HG03103 (cell line): ENCODE measurements around the gene INPP5A.

ENCODE experiments used
- ATAC-seq: cut with Tn5 transposase; IDR thresholded peaks from one replicate; pipeline ENCODE4 v1.9.1; 2021; ENCODE audit warnings: low read depth; ENCODE audit not compliant: unreplicated experiment

The INPP5A gene

DNA sequence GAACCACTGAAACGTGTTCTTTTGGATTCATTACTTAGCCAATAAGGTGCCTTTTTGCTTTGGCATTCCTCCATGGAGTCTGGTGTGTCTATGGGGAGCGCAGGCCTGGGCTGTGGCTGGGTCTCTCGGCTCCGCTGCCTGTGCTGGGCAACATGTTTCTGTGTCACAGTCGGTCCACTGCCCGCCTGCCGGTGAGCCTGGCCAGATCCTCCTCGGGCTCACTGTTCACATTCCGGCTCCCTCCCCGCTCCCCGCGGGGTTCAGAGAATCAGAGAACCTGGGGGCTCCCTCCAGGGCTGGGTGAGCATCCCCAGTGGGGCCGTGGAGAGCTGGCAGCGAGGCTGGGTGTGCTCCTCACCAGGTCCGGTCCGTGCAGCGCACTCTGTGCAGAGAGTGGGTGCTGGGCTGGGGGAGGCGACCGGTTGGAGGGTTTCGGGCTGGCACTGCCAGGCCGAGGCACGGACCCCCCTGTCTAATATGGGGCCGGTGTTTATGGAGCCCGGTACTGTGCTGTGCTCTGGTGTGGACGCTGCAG, 70.4 kb downstream of the INPP5A start:
- no peak for ATAC-seq

DNA sequence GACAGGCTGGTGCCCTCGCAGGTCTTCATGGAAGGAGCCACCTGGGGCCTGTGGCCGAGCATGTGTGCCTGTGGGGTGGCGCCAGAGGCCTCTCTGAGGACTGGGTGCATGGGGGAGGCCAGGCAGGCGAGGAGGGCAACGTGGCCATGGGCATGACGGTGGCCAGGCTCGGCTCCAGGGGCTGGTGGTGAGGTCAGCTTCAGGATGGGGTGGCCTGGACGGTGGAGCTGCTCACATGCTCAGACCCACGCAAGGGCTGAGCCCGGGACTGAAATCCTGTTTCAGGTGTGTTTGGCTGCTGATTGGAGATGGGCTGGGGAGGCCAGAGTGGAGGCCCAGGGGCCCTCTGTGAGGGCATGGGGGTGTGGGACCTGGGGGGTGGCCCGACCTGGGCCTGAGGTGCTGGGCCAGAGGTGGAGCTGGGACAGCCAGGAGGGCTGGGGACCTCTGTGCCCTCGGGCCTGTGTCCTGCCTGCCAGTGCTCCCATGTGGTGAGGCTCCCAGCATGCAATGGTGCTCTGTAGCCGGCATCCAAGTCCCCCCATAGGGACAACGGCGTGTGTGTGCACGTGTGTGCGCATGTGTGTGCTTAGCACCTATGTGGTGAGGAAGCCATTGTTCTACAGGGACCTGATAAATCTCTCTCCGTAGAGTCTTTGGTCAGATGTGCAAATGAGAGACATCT, 71.1 kb downstream of the INPP5A start:
- ATAC-seq, result no peak

DNA sequence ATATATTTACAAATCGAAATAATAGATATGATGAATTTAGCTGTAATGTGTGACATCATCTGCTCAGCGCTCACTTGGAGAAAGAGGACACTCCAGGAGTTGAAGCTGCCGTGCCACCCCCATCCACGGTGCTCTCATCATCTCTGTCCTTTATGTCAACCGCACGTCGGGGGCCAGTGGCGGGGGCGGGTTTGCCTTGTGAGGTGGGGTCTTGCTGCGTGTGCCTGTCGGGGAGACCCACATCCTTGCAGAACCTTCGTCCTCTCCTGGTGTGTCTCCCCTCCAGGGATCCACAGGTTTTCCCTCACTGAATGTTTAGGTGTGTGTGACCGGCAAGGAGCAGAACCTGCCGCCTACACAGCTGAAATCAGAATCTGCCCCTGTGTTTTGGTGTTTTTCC, 71.6 kb downstream of the INPP5A start:
- no peak for ATAC-seq

DNA sequence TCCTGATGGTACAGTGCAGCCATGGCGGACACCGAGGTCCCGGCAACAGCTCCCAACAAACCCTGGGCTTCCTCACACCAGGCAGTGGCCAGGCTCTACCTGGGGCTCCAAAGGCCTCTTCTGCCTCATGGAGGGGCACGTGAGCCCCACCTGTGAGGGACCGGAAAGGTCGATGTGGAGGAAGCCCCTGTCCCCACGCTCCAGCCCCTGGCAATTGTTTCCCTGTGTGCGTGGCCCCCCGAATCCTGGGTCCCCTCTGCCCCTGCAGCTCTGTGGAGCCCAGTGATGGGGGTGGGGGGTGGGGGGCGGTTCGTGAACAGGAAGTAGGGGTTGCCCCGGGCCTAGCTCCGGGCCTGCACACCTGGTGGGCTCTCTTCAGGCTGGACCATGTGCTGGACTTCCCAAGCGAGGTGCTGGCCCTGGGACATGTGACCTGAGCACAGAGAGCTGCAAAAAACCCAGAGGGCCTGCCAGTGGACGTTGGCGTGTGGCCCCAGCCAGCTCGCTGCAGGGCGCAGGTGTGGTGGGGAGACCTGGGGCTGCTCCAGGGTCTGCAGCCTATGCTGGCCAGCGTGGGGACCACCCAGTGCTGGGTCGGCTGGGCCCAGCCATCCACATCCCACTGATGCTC, 72.6 kb downstream of the INPP5A start:
- no peak for ATAC-seq

DNA sequence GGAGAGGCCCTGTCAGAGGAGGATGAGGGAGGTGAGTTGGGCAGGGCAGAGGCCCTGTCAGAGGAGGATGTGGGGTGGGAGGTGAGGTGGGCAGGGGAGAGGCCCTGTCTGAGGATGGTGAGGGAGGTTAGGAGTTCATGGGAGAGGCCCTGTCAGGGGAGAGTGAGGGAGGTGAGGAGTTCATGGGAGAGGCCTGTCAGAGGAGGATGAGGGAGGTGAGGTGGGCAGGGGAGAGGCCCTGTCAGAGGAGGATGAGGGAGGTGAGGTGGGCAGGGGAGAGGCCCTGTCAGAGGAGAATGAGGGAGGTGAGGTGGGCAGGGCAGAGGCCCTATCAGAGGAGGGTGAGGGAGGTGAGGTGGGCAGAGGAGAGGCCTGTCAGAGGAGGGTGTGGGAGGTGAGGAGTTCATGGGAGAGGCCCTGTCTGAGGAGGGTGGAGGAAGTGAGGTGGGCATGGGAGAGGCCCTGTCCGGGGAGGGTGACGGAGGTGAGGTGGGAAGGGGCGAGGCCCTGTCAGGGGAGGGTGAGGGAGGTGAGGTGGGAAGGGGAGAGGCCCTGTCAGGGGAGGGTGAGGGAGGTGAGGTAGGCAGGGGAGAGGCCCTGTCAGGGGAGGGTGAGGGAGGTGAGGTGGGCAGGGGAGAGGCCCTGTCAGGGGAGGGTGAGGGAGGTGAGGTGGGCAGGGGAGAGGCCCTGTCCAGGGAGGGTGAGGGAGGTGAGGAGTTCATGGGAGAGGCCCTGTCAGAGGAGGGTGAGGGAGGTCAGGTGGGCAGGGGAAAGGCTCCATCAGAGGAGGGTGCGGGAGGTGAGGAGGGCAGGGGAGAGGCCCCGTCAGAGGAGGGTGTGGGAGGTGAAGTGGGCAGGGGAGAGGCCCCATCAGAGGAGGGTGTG, 73.7 kb downstream of the INPP5A start:
- no peak for ATAC-seq

DNA sequence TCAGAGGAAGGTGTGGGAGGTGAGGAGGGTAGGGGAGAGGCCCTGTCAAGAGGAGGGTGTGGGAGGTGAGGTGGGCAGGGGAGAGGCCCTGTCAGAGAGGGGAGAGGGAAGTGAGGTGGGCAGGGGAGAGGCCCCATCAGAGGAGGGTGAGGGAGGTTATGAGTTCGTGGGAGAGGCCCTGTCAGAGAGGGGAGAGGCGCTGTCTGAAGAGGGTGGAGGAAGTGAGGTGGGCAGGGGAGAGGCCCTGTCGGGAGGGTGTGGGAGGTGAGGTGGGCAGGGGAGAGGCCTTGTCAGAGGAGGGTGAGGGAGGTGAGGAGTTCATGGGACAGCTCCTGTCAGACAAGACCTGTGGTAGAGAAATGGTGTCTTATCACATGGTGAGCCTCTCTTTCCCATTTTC, 74.4 kb downstream of the INPP5A start:
- ATAC-seq, result no peak

DNA sequence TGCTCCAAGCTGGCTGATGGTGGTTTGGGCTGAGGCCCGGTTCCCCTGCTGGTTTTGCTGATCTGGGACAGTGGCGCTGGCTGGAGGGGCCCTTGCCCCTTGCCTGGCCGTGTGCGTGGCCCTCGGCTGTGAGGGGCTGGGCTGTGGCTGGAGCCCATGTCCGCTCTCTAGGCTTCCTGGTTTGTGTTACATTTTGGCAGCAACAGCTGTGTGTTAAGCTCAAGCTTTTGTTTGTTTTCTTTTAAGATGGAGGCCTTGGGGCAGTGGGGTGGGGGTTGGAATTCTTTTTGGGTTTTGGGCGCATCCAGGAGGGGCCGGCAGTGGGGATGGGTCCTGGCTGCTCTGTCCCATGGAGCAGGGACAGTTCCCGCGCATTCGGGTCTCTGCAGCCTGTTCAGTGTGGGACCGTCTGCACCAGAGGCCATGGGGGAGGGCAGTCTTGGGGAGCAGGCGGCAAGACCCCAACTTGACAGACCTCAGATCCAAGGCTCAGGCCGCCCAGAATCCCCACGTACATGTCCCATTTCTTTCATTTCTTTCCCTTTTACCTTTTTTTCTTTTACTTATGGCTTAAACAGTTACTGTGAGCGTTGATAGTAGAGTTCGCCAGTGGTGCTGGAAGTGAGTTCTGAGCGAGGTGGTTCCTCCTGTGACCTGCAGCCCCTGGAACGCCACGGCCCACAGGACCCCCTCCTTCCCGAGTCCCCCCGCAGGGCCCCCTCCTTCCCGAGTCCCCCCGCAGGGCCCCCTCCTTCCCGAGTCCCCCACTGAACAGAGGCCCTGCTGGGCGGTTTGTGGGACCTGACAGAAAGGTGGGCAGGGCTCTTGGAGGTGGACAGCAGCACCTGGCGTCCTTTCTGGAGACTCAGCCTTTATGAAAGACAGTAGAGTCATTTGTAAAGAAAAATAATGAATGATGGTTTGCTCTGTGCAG, 75.3 kb downstream of the INPP5A start:
- no peak for ATAC-seq

DNA sequence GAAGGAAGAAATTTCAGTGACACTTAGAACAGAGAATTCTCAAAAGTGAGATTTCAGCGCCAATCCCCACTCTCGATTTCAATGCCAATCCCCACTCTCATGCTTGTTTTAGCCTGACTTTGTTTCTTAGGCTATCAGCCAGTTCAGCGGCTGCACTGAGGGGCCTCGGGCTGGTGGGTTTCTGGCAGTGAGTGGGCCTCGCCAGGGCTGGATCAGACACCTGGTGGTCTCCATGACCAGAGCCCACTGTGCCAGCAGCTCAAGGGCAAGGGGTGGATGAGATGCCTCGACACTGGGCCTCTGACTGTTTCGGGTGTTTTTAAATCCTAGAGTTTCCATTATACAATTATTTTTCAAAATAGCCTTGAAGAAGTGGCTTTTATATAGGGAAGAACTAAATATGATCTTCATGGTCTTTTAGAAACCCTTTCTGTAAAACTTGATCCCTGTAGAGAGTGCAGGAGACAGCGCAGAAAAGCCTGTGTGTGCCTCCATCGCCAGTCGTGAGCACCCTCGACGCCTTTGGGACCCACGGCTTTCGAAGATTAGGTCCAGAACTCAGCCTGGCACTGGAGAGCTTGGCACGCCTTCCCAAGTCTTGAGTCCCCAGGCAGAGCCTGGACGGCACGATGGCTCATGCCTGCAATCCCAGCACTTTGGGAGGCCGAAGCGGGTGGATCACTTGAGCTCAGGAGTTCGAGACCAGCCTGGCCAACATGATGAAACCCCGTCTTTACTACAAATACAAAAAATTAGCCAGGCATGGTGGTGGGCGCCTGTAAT, 76.2 kb downstream of the INPP5A start:
- ATAC-seq, result no peak

DNA sequence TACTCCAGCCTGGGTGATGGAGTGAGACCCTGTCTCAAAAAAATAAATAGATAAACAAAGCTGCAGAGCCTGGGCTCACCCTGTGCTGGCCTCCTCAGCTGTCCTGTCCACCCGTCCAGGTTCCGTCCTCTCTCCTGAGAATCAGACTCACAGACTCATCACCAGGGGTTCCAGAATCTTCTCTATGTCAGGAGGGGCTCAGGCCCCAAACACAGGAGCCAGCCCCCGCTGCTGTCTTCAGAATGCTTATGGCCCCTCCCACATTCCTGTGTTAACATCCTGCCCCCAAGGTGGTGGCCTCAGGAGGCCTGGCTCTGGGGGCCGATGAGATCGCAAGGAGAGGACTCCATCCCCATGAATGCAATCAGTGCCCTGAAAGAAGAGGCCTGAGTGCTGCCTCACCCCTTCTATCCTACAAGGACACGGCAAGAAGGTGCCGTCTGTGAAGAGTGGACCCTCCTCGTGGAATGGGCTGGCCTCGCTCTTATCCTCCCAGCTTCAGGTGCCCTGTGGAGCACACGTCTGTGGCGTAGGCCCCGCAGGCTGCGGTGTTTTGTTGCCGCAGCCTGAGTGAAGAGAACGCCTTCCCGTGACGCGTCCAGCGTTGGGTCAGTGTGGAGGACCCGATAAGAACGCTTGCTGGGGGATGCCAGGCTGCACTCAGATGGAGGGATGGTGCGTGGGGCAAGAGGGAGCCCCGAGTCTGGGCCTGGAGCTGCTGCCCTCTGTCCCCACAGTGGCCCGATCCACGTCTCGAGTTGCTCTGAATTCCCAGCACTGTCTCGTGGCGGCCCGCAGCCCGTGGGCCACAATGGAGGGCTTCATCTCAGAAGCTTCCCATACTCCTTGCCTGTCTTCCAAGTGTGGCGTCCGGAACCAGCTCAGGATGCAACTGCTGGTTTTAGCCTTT, 77.1 kb downstream of the INPP5A start:
- no peak for ATAC-seq

DNA sequence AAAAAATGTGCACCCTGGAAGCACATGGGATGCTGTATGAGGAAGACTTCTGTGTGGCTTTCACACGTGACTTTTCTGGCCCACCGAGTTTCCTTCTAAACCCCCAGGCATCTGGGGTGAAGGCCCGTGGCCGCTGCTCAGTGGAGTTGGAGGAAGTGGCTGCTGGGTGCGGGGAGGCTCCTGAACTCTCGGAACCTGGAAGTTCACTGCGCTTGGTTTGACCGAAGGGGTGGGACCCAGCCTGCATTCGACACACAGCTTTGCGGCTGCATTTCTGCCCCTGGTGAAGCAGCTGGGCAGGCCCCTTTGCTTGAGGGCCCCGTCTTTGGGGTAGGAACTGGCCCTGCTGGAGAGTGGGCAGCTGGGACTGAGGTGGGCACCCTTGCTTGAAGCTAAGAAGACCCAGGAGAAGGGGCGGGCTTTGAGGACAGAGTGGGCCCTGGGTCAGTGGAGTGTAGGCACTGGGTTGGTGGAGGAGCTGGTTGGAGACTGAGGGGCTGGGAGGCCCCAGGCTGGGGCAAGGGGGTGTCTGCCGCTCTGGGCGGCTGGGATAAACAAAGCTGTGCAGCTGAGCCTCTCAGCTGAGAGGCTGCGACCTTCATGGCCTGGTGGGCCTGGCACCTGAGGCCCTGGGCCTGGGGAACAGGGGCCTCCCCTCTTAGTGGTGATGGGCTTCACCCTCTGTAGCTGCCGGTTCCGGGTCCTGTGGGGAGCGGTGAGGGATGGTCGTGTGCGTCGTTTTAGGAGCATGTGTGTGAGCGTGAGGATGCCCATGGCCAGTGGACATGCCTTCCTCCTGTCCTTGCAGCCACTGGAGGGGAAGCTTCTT, 78.0 kb downstream of the INPP5A start:
- no peak for ATAC-seq

DNA sequence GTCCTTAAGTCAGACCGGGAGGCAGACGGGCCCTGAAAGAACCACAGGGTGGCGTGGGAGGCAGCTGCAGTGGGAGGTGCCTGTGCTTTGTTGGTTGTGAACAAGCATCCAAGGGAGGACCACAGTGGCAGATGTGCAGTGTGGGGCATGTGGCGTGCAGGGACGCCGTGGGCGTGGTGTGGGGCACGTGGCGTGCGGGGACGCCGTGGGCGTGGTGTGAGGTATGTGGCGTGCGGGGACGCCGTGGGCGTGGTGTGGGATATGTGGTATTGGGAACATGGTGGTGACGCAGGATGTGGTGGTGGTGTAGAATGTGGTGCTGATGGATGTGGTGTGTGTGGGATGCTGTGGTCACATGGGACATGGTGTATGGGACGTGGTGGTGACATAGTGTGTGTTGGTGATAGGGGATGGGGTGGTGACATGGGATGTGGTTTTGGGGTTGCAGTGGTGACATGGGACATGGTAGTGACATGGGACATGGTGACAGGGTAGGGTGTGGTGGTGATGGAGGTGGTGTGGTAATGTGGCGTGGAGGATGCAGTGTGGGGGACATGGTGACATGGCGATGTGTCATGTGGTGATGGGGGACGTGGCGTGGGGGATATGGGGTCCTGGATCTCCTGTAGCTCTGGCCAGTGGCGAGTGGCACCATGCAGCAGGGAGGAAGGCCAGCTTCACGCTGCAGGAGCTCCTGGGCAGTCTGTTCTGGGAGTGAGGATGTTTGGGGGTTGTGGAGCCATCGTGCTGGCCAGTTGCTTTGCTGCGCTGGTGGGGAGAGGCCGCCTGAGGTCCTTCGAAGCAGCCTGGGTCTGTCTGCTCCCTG, 78.8 kb downstream of the INPP5A start:
- no peak for ATAC-seq

DNA sequence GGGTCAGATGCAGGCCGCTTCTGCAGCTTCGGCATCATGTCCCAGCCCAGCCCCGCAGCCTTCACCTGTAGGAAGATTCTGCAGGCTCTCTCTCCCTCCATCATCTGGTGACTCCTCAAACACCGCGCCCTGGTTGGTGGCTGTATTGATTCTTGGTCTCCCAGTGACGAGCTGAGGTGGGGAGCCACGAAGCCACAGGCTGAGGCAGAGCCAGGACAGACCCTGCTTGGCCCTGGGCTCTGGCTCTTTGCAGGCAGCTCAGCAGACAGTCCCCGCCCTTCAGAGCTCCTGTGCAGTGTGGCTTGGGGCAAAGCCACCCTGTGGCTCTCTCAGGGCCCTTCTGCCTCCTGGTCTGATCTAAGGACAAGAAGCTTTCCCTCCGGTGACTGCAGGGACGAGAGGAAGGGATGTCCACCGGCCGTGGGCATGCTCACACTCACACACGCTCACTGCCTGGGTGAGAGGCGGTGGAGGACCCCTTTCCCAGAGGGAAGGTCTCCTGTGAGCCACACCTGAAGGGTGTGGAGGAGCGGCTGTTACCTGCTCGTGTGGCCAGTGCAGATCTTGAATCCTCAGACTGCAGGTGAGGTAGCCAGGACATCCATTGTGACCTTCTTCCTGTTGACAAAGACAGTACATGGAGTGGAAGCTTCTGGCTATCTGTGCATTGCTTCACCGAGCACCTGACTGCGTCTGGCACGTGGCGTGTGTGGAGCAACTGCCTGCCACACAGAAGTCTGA, 79.6 kb downstream of the INPP5A start:
- no peak for ATAC-seq

DNA sequence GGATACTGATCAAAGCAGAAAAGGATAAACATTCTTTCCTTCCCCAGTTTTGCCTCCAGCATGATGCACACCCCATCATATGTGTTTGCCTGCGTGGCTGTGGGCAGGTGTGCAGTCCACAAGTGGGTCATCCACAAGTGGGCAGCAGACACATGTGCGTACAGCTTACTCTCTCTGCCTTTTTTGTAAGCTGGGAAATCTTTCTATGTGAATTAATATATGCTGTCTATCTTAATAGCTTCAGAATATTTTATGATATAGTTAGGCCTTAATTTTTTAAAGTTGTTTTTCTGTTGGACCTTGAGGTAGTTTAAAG, 80.1 kb downstream of the INPP5A start:
- no peak for ATAC-seq

DNA sequence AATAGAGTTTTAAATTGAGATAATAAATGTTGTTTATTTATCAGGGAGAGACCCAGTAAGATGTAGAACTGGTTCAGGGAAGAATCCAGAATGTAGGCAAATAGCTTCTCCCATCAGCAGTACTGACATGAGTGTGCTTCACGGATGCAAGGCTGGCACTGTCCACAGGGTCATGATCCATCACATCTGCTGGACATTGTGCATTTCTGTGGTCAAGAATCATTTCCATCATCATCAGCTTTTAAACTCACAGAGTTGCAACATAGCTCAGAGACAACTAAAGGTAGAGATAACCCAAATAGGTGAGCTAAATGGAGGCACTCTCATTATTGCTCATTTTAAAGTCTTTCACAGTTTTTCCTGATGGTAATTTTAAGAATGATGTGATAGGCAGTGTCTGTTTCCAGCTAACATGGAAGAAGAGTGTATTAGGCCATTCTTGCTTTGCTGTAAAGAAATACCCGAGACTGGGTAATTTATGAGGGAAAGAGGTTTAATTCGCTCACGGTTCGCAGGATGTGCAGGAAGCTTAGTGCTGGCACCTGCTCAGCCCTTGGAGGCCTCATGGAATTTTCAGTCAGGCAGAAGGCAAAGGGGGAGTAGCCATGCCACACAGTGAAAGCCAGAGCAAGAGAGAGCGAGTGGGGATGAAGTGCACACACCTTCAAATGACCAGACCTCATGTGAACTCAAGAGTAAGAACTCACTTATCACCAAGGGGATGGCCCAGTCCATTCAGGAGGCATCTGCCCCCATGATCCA, 80.8 kb downstream of the INPP5A start:
- no peak for ATAC-seq

DNA sequence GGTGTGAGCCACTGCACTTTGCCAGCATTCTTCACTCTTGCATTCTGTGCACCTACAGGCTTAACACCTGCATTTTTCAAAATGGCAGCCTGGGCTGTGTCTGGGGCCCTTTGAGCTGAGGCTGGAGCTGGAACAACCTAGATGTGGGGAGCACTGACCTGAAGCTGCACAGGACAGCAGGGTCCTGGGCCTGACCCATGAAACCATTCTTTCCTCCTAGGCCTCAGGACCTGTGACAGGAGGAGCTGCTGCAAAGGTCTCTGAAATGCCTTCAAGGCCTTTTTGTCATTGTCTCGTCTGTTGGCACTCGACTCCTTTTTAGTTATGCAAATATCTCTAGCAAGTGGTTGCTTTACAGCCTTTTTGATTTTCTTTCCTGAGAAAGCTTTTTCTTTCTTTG, 82.3 kb downstream of the INPP5A start:
- no peak for ATAC-seq
